Measurements from ENCODE around the gene ZC3HAV1L. TPM values are rescaled to one million over a fixed set of nuclear protein-coding genes. Genes with fewer than 3 reads are reported as not detected.

The ZC3HAV1L gene
- total RNA-seq, 1 experiment from 2014 or later = 11.8 TPM

- no peak for TF ChIP-seq MAX (IDR thresholded peaks at IDR 0.05)
- TF ChIP-seq JUND (IDR thresholded peaks at IDR 0.05) = no peak
- no peak for TF ChIP-seq FOSL1 (IDR thresholded peaks at IDR 0.05; ENCODE audit: low read depth)
- no peak for TF ChIP-seq ELF1 (IDR thresholded peaks at IDR 0.05; ENCODE audit: borderline replicate concordance, low read depth)
- TF ChIP-seq EZH2 (IDR thresholded peaks at IDR 0.05) = no peak
- no peak for TF ChIP-seq EZH2phosphoT487 (IDR thresholded peaks at IDR 0.05; ENCODE audit: borderline replicate concordance)
- TF ChIP-seq POLR2AphosphoS5 (IDR thresholded peaks at IDR 0.05; ENCODE audit: low read depth, low read length) = no peak
Observed at GRCh38 chr7:139049111-139049510, 13.3 kb upstream of the ZC3HAV1L start (continued).

DNA sequence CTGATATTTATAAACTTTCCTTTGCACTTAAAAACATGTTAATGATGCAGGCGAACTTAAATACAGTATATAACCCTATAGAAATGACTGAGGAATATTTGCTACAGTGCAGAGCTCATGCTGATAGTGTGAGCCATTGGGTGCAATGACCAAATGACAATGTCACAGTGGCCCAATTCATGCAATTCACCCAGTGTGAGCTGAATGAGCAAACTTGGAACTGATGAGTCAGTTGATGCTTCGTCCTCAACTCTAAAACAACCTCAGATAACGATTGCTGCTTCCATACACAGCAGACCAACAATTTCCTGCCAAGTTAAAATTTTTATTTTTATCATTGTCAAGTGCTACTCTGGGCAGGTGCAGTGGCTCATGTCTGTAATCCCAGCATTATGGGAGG, 12.1 kb upstream of the ZC3HAV1L start:
- CTCF ChIA-PET = no interaction called here
- RAD21 ChIA-PET (ENCODE audit: low non-redundant PET in 1 of 2, low total read pairs in 2 of 2, uncharacterized antibody in 2 of 2, unreplicated experiment in 2 of 2) = no interaction called here
- no peak for DNase-seq (ENCODE audit: low read depth, low spot score)
- Histone ChIP-seq H3K27me3 (ENCODE audit: insufficient read depth, low read length) (no peaks in the 10 kb centered on the region), H3K4me2 (ENCODE audit: low read length) (no peak overlapping the region), H3K79me2 (ENCODE audit: insufficient read depth, low read length) (no peaks in the 10 kb centered on the region), H2AFZ (ENCODE audit: low read depth, low read length, poor library complexity, severe bottlenecking) (no peak overlapping the region), H3K4me1 (ENCODE audit: control insufficient read depth in 1 of 2, insufficient read depth in 2 of 2, low read length in 2 of 2) (no peaks in the 10 kb centered on the region), H3K9ac (ENCODE audit: low read length) (no peak overlapping the region), H3K36me3 (ENCODE audit: control insufficient read depth in 1 of 2, insufficient read depth in 2 of 2, low read length in 2 of 2) (peaks cover 9 to 24% of the 10 kb centered on the region in 2 experiments), H3K9me2 (ENCODE audit: insufficient read depth) (no peaks in the 10 kb centered on the region), H3K27ac (ENCODE audit: low read depth, low read length) (no peak overlapping the region), H4K20me1 (ENCODE audit: insufficient read depth) (no peaks in the 10 kb centered on the region), H3K9me3 (ENCODE audit: control insufficient read depth in 1 of 2, insufficient read depth in 1 of 2, low read depth in 1 of 2, low read length in 2 of 2) (no peaks in the 10 kb centered on the region), H3K4me3 (replicated peaks in 1 of 2; ENCODE audit: low read depth in 1 of 2, low read length in 2 of 2) (no peak overlapping the region)
- BruUV-seq (replicated peaks) = no TSS peak
- TF ChIP-seq ZFX (IDR thresholded peaks at IDR 0.05) (no peak), ELF1 (IDR thresholded peaks at IDR 0.05; ENCODE audit: borderline replicate concordance, low read depth) (no peak), JUND (IDR thresholded peaks at IDR 0.05) (no peak), SP1 (IDR thresholded peaks at IDR 0.05; ENCODE audit: low read depth) (no peak)
- intact Hi-C loops (cut with micrococcal nuclease) = no loop called here
- POLR2A ChIA-PET = no interaction called here
- no peak for ATAC-seq

- Histone ChIP-seq H3K9ac (ENCODE audit: low read length) (no peak overlapping the region), H3K4me1 (ENCODE audit: control insufficient read depth in 1 of 2, insufficient read depth in 2 of 2, low read length in 2 of 2) (no peaks in the 10 kb centered on the region), H3K4me3 (replicated peaks in 1 of 2; ENCODE audit: low read depth in 1 of 2, low read length in 2 of 2) (no peak overlapping the region), H3K79me2 (ENCODE audit: insufficient read depth, low read length) (no peaks in the 10 kb centered on the region), H3K27me3 (ENCODE audit: insufficient read depth, low read length) (no peaks in the 10 kb centered on the region), H3K9me3 (ENCODE audit: control insufficient read depth in 1 of 2, insufficient read depth in 1 of 2, low read depth in 1 of 2, low read length in 2 of 2) (no peaks in the 10 kb centered on the region), H4K20me1 (ENCODE audit: insufficient read depth) (no peaks in the 10 kb centered on the region), H3K36me3 (ENCODE audit: control insufficient read depth in 1 of 2, insufficient read depth in 2 of 2, low read length in 2 of 2) (peaks cover 8 to 18% of the 10 kb centered on the region in 2 experiments), H2AFZ (ENCODE audit: low read depth, low read length, poor library complexity, severe bottlenecking) (no peak overlapping the region), H3K9me2 (ENCODE audit: insufficient read depth) (no peaks in the 10 kb centered on the region), H3K27ac (ENCODE audit: low read depth, low read length) (no peak overlapping the region), H3K4me2 (ENCODE audit: low read length) (no peak overlapping the region)
- ATAC-seq (no peak), DNase-seq (ENCODE audit: low read depth, low spot score) (no peak)
- ChIA-PET POLR2A (no interaction called here), RAD21 (ENCODE audit: low non-redundant PET in 1 of 2, low total read pairs in 2 of 2, uncharacterized antibody in 2 of 2, unreplicated experiment in 2 of 2) (no interaction called here), CTCF (no interaction called here)
- BruUV-seq (replicated peaks) = no TSS peak
- intact Hi-C loops (cut with micrococcal nuclease) = no loop called here
- TF ChIP-seq EZH2 (IDR thresholded peaks at IDR 0.05) (no peak), POLR2A (IDR thresholded peaks at IDR 0.05; ENCODE audit: borderline replicate concordance, extremely low read depth, insufficient read depth, insufficient read length) (no peak), FOSL1 (IDR thresholded peaks at IDR 0.05; ENCODE audit: low read depth) (no peak), EGR1 (IDR thresholded peaks at IDR 0.05; ENCODE audit: low read depth) (no peak), CBX3 (IDR thresholded peaks at IDR 0.05; ENCODE audit: low read depth) (no peak), ZBTB33 (IDR thresholded peaks at IDR 0.05; ENCODE audit: extremely low read depth, insufficient replicate concordance, low read length) (no peak)
- TF ChIP-seq, protein P1, sequence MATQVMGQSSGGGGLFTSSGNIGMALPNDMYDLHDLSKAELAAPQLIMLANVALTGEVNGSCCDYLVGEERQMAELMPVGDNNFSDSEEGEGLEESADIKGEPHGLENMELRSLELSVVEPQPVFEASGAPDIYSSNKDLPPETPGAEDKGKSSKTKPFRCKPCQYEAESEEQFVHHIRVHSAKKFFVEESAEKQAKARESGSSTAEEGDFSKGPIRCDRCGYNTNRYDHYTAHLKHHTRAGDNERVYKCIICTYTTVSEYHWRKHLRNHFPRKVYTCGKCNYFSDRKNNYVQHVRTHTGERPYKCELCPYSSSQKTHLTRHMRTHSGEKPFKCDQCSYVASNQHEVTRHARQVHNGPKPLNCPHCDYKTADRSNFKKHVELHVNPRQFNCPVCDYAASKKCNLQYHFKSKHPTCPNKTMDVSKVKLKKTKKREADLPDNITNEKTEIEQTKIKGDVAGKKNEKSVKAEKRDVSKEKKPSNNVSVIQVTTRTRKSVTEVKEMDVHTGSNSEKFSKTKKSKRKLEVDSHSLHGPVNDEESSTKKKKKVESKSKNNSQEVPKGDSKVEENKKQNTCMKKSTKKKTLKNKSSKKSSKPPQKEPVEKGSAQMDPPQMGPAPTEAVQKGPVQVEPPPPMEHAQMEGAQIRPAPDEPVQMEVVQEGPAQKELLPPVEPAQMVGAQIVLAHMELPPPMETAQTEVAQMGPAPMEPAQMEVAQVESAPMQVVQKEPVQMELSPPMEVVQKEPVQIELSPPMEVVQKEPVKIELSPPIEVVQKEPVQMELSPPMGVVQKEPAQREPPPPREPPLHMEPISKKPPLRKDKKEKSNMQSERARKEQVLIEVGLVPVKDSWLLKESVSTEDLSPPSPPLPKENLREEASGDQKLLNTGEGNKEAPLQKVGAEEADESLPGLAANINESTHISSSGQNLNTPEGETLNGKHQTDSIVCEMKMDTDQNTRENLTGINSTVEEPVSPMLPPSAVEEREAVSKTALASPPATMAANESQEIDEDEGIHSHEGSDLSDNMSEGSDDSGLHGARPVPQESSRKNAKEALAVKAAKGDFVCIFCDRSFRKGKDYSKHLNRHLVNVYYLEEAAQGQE (IDR thresholded peaks at IDR 0.05; ENCODE audit: low read depth) = no peak
Observed at GRCh38 chr7:139046143-139046542, 10.3 kb upstream of the ZC3HAV1L start.
